SK-N-SH treated with all-trans-retinoic acid at 6 μM for 48 hours (cell line): ENCODE measurements around the gene FAM240B.

Source experiments
- ATAC-seq: fragments of 200-7000 bp; cut with Tn5 transposase; 3 replicates; pipeline ENCODE4 v1.9.1; 2020; ENCODE audit warnings: mild to moderate bottlenecking, moderate library complexity
- ARNTL ChIP-seq: fragments of 450-650 bp; formaldehyde crosslinking; IDR thresholded peaks from 2 replicates; pipeline ENCODE4 v1.5.0; 2020; ENCODE audit warnings: low read depth, mild to moderate bottlenecking, moderate library complexity, borderline replicate concordance
- BACH2 ChIP-seq: fragments of 250-450 bp; sonication (Bioruptor Pico); IDR thresholded peaks from 2 replicates; pipeline ENCODE4 v1.9.0; 2021; ENCODE audit warnings: mild to moderate bottlenecking, borderline replicate concordance
- GLIS3 ChIP-seq: fragments of 250-450 bp; sonication (Bioruptor Pico); IDR thresholded peaks from 2 replicates; pipeline ENCODE4 v1.5.0; 2020; ENCODE audit warnings: mild to moderate bottlenecking, moderate library complexity
- ISL1 ChIP-seq: fragments of 250-450 bp; sonication (Bioruptor Pico); IDR thresholded peaks from 2 replicates; pipeline ENCODE4 v2.1.2; 2022; ENCODE audit warnings: mild to moderate bottlenecking, moderate library complexity
- OSR1 ChIP-seq: fragments of 250-450 bp; sonication (Bioruptor Pico); IDR thresholded peaks from 2 replicates; pipeline ENCODE4 v1.8.0; 2022; ENCODE audit warnings: moderate library complexity, mild to moderate bottlenecking, inconsistent platforms
- PPARA ChIP-seq: fragments of 250-450 bp; sonication (Bioruptor Pico); IDR thresholded peaks from 2 replicates; pipeline ENCODE4 v1.5.0; 2020; ENCODE audit warnings: mild to moderate bottlenecking, borderline replicate concordance
- RARB ChIP-seq: fragments of 250-450 bp; sonication (Bioruptor Pico); IDR thresholded peaks from 2 replicates; pipeline ENCODE4 v1.8.0; 2021; ENCODE audit warnings: mild to moderate bottlenecking, moderate library complexity
- SNAI2 ChIP-seq: fragments of 250-450 bp; sonication (Bioruptor Pico); IDR thresholded peaks from 2 replicates; pipeline ENCODE4 v1.5.0; 2020; ENCODE audit warnings: mild to moderate bottlenecking, moderate library complexity
- TCF4 ChIP-seq: fragments of 250-450 bp; sonication (Bioruptor Pico); IDR thresholded peaks from 2 replicates; pipeline ENCODE4 v1.8.0; 2021; ENCODE audit warnings: mild to moderate bottlenecking, moderate library complexity, borderline replicate concordance
- ZFP3 ChIP-seq: fragments of 250-450 bp; sonication (Bioruptor Pico); IDR thresholded peaks from 2 replicates; pipeline ENCODE4 v1.5.0; 2020; ENCODE audit warnings: mild to moderate bottlenecking, moderate library complexity
- ZFP30 ChIP-seq: fragments of 450-650 bp; formaldehyde crosslinking; IDR thresholded peaks from 2 replicates; pipeline ENCODE4 v1.5.0; 2022; ENCODE audit warnings: mild to moderate bottlenecking, moderate library complexity
- ZNF70 ChIP-seq: fragments of 450-650 bp; formaldehyde crosslinking; IDR thresholded peaks from 2 replicates; pipeline ENCODE4 v1.5.0; 2020; ENCODE audit warnings: mild to moderate bottlenecking, moderate library complexity
- ZNF8 ChIP-seq: fragments of 450-650 bp; formaldehyde crosslinking; IDR thresholded peaks from 2 replicates; pipeline ENCODE4 v1.5.0; 2020; ENCODE audit warnings: mild to moderate bottlenecking, moderate library complexity
- TF ChIP-seq, protein P1 (sequence below): fragments of 250-450 bp; sonication (Bioruptor Pico); IDR thresholded peaks from 2 replicates; pipeline ENCODE4 v1.5.1; 2021; ENCODE audit warnings: mild to moderate bottlenecking, moderate library complexity
- TF ChIP-seq, protein P2 (sequence below): fragments of 250-450 bp; sonication (Bioruptor Pico); IDR thresholded peaks from 2 replicates; pipeline ENCODE4 v1.8.0; 2020; ENCODE audit warnings: mild to moderate bottlenecking, moderate library complexity, borderline replicate concordance
- TF ChIP-seq, protein P3 (sequence below): fragments of 250-450 bp; sonication (Bioruptor Pico); IDR thresholded peaks from 2 replicates; pipeline ENCODE4 v1.5.0; 2020; ENCODE audit warnings: mild to moderate bottlenecking, moderate library complexity
- TF ChIP-seq, protein P4 (sequence below): fragments of 250-450 bp; sonication (Bioruptor Pico); IDR thresholded peaks from 2 replicates; pipeline ENCODE4 v1.5.1; 2020; ENCODE audit warnings: low read depth, mild to moderate bottlenecking, moderate library complexity

The FAM240B gene

DNA sequence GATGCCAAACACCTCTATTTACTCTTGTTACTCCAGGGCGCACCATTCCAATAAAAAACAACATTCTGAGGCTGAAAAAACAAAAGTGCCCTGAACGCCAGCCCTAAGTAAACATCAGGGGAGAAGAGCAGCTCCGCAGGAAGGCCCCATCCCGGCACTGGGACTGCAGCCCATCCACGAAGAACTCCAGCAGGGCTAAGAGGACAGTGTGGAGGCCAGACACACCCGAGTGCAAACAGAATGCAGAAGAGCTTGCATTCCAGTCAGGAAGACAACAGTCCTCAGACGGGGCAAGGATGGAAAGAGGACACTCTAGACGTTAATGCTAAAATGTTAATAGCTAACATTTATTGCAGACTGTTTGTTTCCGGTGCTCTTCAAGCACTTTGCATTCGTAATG is 33.0 kb downstream of the FAM240B start:
- TF ChIP-seq, protein P1, sequence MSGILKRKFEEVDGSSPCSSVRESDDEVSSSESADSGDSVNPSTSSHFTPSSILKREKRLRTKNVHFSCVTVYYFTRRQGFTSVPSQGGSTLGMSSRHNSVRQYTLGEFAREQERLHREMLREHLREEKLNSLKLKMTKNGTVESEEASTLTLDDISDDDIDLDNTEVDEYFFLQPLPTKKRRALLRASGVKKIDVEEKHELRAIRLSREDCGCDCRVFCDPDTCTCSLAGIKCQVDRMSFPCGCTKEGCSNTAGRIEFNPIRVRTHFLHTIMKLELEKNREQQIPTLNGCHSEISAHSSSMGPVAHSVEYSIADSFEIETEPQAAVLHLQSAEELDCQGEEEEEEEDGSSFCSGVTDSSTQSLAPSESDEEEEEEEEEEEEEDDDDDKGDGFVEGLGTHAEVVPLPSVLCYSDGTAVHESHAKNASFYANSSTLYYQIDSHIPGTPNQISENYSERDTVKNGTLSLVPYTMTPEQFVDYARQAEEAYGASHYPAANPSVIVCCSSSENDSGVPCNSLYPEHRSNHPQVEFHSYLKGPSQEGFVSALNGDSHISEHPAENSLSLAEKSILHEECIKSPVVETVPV: no peak
- TF ChIP-seq GLIS3 (CRISPR knock-in tag) (no peak), ZNF8 (no peak), ARNTL (CRISPR knock-in tag) (no peak), RARB (no peak), TCF4 (no peak)
- TF ChIP-seq, protein P2, sequence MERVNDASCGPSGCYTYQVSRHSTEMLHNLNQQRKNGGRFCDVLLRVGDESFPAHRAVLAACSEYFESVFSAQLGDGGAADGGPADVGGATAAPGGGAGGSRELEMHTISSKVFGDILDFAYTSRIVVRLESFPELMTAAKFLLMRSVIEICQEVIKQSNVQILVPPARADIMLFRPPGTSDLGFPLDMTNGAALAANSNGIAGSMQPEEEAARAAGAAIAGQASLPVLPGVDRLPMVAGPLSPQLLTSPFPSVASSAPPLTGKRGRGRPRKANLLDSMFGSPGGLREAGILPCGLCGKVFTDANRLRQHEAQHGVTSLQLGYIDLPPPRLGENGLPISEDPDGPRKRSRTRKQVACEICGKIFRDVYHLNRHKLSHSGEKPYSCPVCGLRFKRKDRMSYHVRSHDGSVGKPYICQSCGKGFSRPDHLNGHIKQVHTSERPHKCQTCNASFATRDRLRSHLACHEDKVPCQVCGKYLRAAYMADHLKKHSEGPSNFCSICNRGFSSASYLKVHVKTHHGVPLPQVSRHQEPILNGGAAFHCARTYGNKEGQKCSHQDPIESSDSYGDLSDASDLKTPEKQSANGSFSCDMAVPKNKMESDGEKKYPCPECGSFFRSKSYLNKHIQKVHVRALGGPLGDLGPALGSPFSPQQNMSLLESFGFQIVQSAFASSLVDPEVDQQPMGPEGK: no peak
- TF ChIP-seq, protein P3, sequence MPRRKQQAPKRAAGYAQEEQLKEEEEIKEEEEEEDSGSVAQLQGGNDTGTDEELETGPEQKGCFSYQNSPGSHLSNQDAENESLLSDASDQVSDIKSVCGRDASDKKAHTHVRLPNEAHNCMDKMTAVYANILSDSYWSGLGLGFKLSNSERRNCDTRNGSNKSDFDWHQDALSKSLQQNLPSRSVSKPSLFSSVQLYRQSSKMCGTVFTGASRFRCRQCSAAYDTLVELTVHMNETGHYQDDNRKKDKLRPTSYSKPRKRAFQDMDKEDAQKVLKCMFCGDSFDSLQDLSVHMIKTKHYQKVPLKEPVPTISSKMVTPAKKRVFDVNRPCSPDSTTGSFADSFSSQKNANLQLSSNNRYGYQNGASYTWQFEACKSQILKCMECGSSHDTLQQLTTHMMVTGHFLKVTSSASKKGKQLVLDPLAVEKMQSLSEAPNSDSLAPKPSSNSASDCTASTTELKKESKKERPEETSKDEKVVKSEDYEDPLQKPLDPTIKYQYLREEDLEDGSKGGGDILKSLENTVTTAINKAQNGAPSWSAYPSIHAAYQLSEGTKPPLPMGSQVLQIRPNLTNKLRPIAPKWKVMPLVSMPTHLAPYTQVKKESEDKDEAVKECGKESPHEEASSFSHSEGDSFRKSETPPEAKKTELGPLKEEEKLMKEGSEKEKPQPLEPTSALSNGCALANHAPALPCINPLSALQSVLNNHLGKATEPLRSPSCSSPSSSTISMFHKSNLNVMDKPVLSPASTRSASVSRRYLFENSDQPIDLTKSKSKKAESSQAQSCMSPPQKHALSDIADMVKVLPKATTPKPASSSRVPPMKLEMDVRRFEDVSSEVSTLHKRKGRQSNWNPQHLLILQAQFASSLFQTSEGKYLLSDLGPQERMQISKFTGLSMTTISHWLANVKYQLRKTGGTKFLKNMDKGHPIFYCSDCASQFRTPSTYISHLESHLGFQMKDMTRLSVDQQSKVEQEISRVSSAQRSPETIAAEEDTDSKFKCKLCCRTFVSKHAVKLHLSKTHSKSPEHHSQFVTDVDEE (CRISPR knock-in tag): no peak
- no peak for ATAC-seq

DNA sequence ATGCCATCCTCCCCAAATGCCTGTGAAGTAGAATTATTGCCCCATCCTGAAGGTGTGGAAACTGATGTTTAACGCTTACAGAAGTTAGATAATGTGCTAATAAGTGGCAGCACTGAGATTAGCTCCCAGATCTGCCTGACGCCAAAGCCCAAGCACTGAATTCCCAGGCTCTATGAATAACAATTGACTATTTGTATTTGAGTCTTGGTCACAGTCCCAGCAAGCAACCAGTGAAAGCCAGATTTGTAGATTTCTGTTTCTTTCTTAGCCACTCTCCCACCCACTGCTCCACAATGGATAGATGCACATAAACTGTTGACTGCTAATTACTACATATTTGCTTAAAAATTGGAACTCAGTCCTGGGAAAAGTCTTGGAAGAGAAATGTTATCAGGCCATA is 34.4 kb downstream of the FAM240B start:
- no peak for ATAC-seq
- no peak for TF ChIP-seq OSR1 (CRISPR knock-in tag)

DNA sequence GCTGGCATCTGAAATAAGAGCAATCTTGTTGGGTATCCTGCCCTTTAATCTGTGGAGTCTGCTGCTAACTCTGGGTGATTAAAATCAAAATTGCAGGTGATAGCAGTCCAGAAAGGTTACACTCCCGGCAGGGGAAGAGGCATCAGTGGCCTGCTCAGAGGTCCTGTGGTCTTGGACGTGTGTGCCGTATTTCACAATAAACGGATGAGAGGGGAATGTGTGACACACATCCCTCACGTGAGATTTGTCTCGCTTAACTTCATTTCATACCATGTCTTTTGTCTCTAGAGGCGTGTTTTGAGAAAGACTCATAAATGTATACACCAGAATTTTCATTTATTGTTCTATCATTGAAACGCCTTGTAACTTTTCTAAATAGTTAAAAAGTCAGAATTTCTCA is 36.6 kb downstream of the FAM240B start:
- no peak for TF ChIP-seq ZFP30
- no peak for ATAC-seq

DNA sequence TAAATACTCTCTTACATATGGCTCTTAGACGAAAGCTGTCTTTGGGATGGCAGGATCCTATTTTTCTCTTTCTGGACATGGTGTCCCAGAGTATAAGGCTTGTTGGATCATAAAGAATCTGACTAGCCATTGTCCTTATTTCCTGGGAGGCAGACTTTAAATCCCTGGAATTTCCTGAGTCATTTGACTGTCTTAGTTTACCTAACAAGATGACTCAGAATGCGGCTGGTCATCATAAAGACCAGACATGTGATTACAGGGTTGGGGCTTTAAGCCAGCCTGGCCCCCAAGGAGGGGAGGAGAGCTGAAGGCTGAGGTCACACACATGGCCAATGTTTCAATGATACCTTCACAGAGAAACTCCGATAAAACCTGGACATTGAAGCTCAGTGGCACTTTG is 37.2 kb downstream of the FAM240B start:
- ATAC-seq: no peak
- TF ChIP-seq, protein P4, sequence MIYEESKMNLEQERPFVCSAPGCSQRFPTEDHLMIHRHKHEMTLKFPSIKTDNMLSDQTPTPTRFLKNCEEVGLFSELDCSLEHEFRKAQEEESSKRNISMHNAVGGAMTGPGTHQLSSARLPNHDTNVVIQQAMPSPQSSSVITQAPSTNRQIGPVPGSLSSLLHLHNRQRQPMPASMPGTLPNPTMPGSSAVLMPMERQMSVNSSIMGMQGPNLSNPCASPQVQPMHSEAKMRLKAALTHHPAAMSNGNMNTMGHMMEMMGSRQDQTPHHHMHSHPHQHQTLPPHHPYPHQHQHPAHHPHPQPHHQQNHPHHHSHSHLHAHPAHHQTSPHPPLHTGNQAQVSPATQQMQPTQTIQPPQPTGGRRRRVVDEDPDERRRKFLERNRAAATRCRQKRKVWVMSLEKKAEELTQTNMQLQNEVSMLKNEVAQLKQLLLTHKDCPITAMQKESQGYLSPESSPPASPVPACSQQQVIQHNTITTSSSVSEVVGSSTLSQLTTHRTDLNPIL (CRISPR knock-in tag): 0 out of 2 replicates have a peak, but pooled peaks have one; percentile 22
- TF ChIP-seq ZNF70 (CRISPR knock-in tag) (no peak), OSR1 (CRISPR knock-in tag) (no peak), SNAI2 (CRISPR knock-in tag) (0 out of 2 replicates have a peak, but pooled peaks have one; percentile 20), ISL1 (peak; percentile 52)
- TF ChIP-seq, protein P2: peak; percentile 80; the same call in 1 of the 2 replicates

DNA sequence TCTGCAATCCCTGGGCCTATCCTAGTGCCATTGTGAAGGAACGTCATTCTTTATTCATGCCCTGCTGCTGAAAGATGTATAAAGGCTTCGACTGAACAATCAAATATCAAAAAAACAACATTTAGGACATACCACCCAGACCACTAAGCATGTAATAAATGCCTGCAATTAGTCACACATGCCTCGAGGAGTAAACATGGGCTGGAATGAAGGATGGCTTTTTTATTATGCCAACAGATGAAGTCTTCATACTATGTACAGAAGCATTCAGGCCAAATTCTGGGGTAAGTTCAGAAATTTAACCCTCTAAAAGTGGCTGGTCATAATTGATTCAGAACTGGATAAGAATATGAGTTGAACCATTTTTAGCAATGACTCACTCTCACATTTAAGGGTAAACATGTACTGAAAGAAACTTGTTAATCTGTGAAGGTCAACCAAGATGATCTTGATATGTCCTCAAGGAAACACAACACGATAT is 38.1 kb downstream of the FAM240B start:
- no peak for ATAC-seq
- TF ChIP-seq, protein P1: no peak
- no peak for TF ChIP-seq ZNF8
- no peak for TF ChIP-seq ARNTL (CRISPR knock-in tag)
- TF ChIP-seq, protein P2: no peak
- TF ChIP-seq PPARA (CRISPR knock-in tag): no peak
- TF ChIP-seq ISL1: 0 out of 2 replicates have a peak, but pooled peaks have one; percentile 24
- TF ChIP-seq RARB: no peak
- TF ChIP-seq BACH2 (CRISPR knock-in tag): no peak
- no peak for TF ChIP-seq ZFP3 (CRISPR knock-in tag)
- TF ChIP-seq, all 23 proteins: peak for 1
